Measurements from ENCODE around the gene CDC42BPB.
"Not testable (repeated sequence)": the region's sequence is repeated elsewhere in the genome, so short reads cannot be mapped to it uniquely, and the experiment has no call there.

CDC42BPB gene

GRCh38 chr14:103064436-103064835, 7.1 kb upstream of the CDC42BPB start:
- 80 to 94% methylated on average over 4 of the region's 4 CpGs for whole genome bisulfite sequencing, 2 experiments
- Histone ChIP-seq H3K27ac (ENCODE audit: insufficient read depth, low read depth, low read length, poor library complexity, severe bottlenecking) (no peak overlapping the region), H3K4me1 (ENCODE audit: control insufficient read depth, insufficient read depth, low read length) (no peaks in the 10 kb centered on the region)

DNA sequence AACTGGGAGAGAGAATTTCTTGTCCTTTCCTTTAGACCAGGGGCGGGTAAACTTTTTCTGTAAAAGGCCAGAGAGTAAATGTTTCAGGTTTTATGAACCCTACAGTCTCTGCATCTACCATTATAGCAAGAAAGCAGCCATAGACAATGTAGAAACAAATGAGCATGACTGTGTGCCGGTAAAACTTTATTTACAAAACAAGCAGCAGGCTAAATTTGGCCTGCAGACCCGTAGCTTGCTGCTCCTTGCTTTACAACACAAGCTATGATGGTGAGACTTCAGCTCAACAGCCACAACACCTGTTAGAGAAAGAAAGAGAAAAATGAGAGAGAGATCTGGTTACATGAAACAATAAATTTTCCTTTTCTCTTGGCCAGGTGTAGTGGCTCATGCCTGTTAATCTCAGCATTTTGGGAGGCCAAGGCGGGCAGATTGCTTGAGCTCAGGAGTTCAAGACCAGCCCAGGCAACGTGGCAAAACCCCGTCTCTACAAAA, 4.2 kb upstream of the CDC42BPB start:
- Histone ChIP-seq H3K9me3 (ENCODE audit: control insufficient read depth, low read length) (no peaks in the 10 kb centered on the region), H3K4me3 (ENCODE audit: insufficient read depth, low read depth, low read length) (no peak overlapping the region), H3K4me1 (ENCODE audit: control insufficient read depth, insufficient read depth, low read length) (peaks cover 5% of the 10 kb centered on the region), H3K36me3 (ENCODE audit: control insufficient read depth, insufficient read depth, low read length) (no peaks in the 10 kb centered on the region), H3K27ac (ENCODE audit: insufficient read depth, low read depth, low read length, poor library complexity, severe bottlenecking) (no peak overlapping the region), H3K27me3 (ENCODE audit: control insufficient read depth, insufficient read depth, low read length, poor library complexity, severe bottlenecking) (no peaks in the 10 kb centered on the region)
- 71 to 80% methylated on average over 5 to 6 of the region's 6 CpGs for WGBS, 2 experiments

More at GRCh38 chr14:103064436-103064835, 7.1 kb upstream of the CDC42BPB start:
- H3K4me3 ChIP-seq (ENCODE audit: insufficient read depth, low read depth, low read length) = no peak overlapping the region
- no peaks in the 10 kb centered on the region for H3K36me3 ChIP-seq (ENCODE audit: control insufficient read depth, insufficient read depth, low read length)
- H3K27me3 ChIP-seq (ENCODE audit: control insufficient read depth, insufficient read depth, low read length, poor library complexity, severe bottlenecking) = no peaks in the 10 kb centered on the region
- no peaks in the 10 kb centered on the region for H3K9me3 ChIP-seq (ENCODE audit: control insufficient read depth, low read length)

GRCh38 chr14:103059556-103059955, 2.2 kb upstream of the CDC42BPB start:
- peaks cover 9% of the 10 kb centered on the region for H3K4me1 ChIP-seq (ENCODE audit: control insufficient read depth, insufficient read depth, low read length)
- H3K9me3 ChIP-seq (ENCODE audit: control insufficient read depth, low read length) = no peaks in the 10 kb centered on the region
- no peaks in the 10 kb centered on the region for H3K27me3 ChIP-seq (ENCODE audit: control insufficient read depth, insufficient read depth, low read length, poor library complexity, severe bottlenecking)
- WGBS, 2 experiments = 90 to 93% methylated on average over 5 of the region's 5 CpGs
- no peak overlapping the region for H3K4me3 ChIP-seq (ENCODE audit: insufficient read depth, low read depth, low read length)
- no peaks in the 10 kb centered on the region for H3K36me3 ChIP-seq (ENCODE audit: control insufficient read depth, insufficient read depth, low read length)
- no peak overlapping the region for H3K27ac ChIP-seq (ENCODE audit: insufficient read depth, low read depth, low read length, poor library complexity, severe bottlenecking)

- 48% methylated on average over 39 of the region's 39 CpGs for WGBS, 2 experiments
- no peak overlapping the region for H3K27ac ChIP-seq (ENCODE audit: insufficient read depth, low read depth, low read length, poor library complexity, severe bottlenecking)
- no peaks in the 10 kb centered on the region for H3K9me3 ChIP-seq (ENCODE audit: control insufficient read depth, low read length)
- H3K36me3 ChIP-seq (ENCODE audit: control insufficient read depth, insufficient read depth, low read length) = no peaks in the 10 kb centered on the region
- H3K4me1 ChIP-seq (ENCODE audit: control insufficient read depth, insufficient read depth, low read length) = peaks cover 9% of the 10 kb centered on the region
- peak overlapping the region; percentile 92 for H3K4me3 ChIP-seq (ENCODE audit: insufficient read depth, low read depth, low read length)
- H3K27me3 ChIP-seq (ENCODE audit: control insufficient read depth, insufficient read depth, low read length, poor library complexity, severe bottlenecking) = no peaks in the 10 kb centered on the region
Observed at GRCh38 chr14:103058164-103059055, 1.1 kb upstream of the CDC42BPB start.

- Histone ChIP-seq H3K27ac (ENCODE audit: insufficient read depth, low read depth, low read length, poor library complexity, severe bottlenecking) (no peak overlapping the region), H3K36me3 (ENCODE audit: control insufficient read depth, insufficient read depth, low read length) (no peaks in the 10 kb centered on the region), H3K4me1 (ENCODE audit: control insufficient read depth, insufficient read depth, low read length) (peaks cover 9% of the 10 kb centered on the region), H3K9me3 (ENCODE audit: control insufficient read depth, low read length) (no peaks in the 10 kb centered on the region), H3K4me3 (ENCODE audit: insufficient read depth, low read depth, low read length) (peak overlapping the region; percentile 82), H3K27me3 (ENCODE audit: control insufficient read depth, insufficient read depth, low read length, poor library complexity, severe bottlenecking) (no peaks in the 10 kb centered on the region)
- 0% methylated on average over 53 of the region's 53 CpGs for WGBS, 2 experiments
Observed at GRCh38 chr14:103057028-103057371, 349 bp downstream of the CDC42BPB start.

DNA sequence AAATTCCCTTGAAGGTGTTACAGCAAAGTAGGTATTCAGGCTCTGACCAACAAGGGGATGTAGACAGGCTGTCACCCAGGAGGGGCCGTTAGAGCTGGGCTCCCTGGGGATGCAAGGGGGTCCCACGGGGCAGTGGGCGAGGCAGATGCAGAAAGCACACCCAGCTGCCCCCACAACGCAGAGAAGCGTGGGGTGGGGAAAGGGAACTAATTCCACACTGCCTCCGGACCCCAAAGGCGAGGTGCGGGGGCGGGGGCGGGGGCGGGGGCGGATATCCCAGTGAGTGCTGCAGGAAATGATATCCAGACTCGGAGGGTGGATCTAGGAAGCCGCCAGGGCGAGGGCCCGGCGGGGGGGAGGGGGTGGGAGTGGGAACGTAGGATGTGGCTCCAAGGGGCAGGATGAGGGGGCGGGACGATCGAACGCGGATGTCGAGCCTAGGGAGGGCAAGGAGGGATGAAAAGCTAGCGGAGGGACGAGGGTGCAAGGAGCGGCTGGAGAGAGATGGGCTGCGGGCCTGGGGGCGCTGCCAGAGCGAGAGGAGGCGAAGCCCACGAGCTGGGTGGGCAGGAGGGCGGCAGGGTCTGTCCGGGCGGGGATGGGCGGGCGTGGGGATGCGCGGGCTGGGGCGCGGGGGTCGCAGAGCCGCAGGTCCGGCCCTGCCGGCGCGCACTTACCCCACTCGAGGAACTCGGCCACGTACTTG, 874 bp downstream of the CDC42BPB start:
- peaks cover 9% of the 10 kb centered on the region for H3K4me1 ChIP-seq (ENCODE audit: control insufficient read depth, insufficient read depth, low read length)
- 1% methylated on average over 48 to 50 of the region's 50 CpGs for WGBS, 2 experiments
- no peaks in the 10 kb centered on the region for H3K9me3 ChIP-seq (ENCODE audit: control insufficient read depth, low read length)
- no peak overlapping the region for H3K27ac ChIP-seq (ENCODE audit: insufficient read depth, low read depth, low read length, poor library complexity, severe bottlenecking)
- H3K36me3 ChIP-seq (ENCODE audit: control insufficient read depth, insufficient read depth, low read length) = no peaks in the 10 kb centered on the region
- no peaks in the 10 kb centered on the region for H3K27me3 ChIP-seq (ENCODE audit: control insufficient read depth, insufficient read depth, low read length, poor library complexity, severe bottlenecking)
- peak overlapping the region; percentile 82 for H3K4me3 ChIP-seq (ENCODE audit: insufficient read depth, low read depth, low read length)

DNA sequence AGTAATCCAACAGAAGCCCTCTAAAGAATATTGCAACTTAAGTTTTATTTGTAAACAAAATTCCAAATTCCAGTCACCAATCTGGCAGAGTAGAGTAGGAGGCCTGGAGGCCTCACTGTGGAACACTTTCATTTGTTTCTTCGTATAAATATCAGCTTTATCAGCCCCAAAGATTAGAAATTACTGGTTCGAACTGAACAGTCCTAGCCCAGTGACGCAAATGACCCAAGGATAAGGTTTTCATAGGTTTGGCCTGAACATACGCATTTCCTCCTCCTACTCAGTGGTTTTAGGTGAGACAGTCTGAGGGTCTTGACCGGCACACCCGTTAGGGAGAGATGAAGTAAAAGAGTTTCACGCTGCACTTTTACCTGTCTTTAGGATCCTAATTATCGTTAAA, 1.7 kb downstream of the CDC42BPB start:
- WGBS, 2 experiments = 89% methylated on average over 8 of the region's 8 CpGs
- no peaks in the 10 kb centered on the region for H3K27me3 ChIP-seq (ENCODE audit: control insufficient read depth, insufficient read depth, low read length, poor library complexity, severe bottlenecking)
- H3K9me3 ChIP-seq (ENCODE audit: control insufficient read depth, low read length) = no peaks in the 10 kb centered on the region
- H3K4me3 ChIP-seq (ENCODE audit: insufficient read depth, low read depth, low read length) = peak overlapping the region; percentile 82
- H3K4me1 ChIP-seq (ENCODE audit: control insufficient read depth, insufficient read depth, low read length) = peaks cover 9% of the 10 kb centered on the region
- no peak overlapping the region for H3K27ac ChIP-seq (ENCODE audit: insufficient read depth, low read depth, low read length, poor library complexity, severe bottlenecking)
- no peaks in the 10 kb centered on the region for H3K36me3 ChIP-seq (ENCODE audit: control insufficient read depth, insufficient read depth, low read length)

DNA sequence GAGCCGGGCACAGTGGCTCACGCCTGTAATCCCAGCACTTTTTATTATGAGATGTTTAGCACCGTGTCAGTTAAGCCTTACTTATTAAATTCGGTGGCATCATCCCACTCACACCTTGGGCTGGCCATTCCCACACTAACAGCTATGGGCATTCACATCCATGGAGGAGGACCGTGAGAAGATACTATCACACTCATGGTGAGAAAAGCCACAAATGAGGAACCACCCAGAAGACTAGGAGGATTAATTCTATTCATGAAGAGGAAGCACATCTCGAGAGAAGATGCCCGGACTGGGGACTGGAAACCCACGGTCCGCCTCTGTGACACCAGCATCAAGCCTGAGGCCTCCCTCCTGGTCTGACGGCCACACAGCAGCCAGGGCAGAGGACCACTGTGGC, 4.9 kb downstream of the CDC42BPB start:
- no peaks in the 10 kb centered on the region for H3K36me3 ChIP-seq (ENCODE audit: control insufficient read depth, insufficient read depth, low read length)
- no peak overlapping the region for H3K4me3 ChIP-seq (ENCODE audit: insufficient read depth, low read depth, low read length)
- 92 to 94% methylated on average over 10 of the region's 10 CpGs for WGBS, 2 experiments
- H3K4me1 ChIP-seq (ENCODE audit: control insufficient read depth, insufficient read depth, low read length) = peaks cover 4% of the 10 kb centered on the region
- no peaks in the 10 kb centered on the region for H3K27me3 ChIP-seq (ENCODE audit: control insufficient read depth, insufficient read depth, low read length, poor library complexity, severe bottlenecking)
- H3K27ac ChIP-seq (ENCODE audit: insufficient read depth, low read depth, low read length, poor library complexity, severe bottlenecking) = no peak overlapping the region
- H3K9me3 ChIP-seq (ENCODE audit: control insufficient read depth, low read length) = no peaks in the 10 kb centered on the region

- H3K4me3 ChIP-seq (ENCODE audit: insufficient read depth, low read depth, low read length) = no peak overlapping the region
- 87 to 91% methylated on average over 3 to 4 of the region's 5 CpGs for WGBS, 2 experiments
- H3K27me3 ChIP-seq (ENCODE audit: control insufficient read depth, insufficient read depth, low read length, poor library complexity, severe bottlenecking) = no peaks in the 10 kb centered on the region
- H3K36me3 ChIP-seq (ENCODE audit: control insufficient read depth, insufficient read depth, low read length) = no peaks in the 10 kb centered on the region
- H3K4me1 ChIP-seq (ENCODE audit: control insufficient read depth, insufficient read depth, low read length) = peaks cover 4% of the 10 kb centered on the region
- no peak overlapping the region for H3K27ac ChIP-seq (ENCODE audit: insufficient read depth, low read depth, low read length, poor library complexity, severe bottlenecking)
- H3K9me3 ChIP-seq (ENCODE audit: control insufficient read depth, low read length) = no peaks in the 10 kb centered on the region
Observed at GRCh38 chr14:103050935-103051334, 6.4 kb downstream of the CDC42BPB start.

DNA sequence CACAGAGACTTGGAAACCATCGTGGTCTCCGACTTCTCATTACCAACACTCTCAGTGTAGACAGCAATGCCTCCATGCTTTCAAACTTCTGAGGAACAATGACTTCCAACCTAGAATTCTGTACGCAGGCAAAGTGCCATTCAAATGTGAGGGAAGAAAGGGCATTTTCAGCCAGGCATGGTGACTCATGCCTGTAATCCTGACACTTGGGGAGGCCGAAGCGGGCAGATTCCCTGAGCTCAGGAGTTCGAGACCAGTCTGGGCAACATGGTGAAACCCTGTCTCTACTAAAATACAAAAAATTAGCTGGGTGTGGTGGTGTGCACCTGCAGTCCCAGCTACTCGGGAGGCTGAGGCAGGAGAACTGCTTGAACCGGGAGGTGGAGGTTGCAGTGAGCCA, 9.9 kb downstream of the CDC42BPB start:
- 94 to 97% methylated on average over 8 of the region's 8 CpGs for WGBS, 2 experiments
- not testable (repeated sequence) for H3K36me3 ChIP-seq (ENCODE audit: control insufficient read depth, insufficient read depth, low read length); H3K27me3 ChIP-seq (ENCODE audit: control insufficient read depth, insufficient read depth, low read length, poor library complexity, severe bottlenecking); H3K4me3 ChIP-seq (ENCODE audit: insufficient read depth, low read depth, low read length); H3K9me3 ChIP-seq (ENCODE audit: control insufficient read depth, low read length); H3K27ac ChIP-seq (ENCODE audit: insufficient read depth, low read depth, low read length, poor library complexity, severe bottlenecking); H3K4me1 ChIP-seq (ENCODE audit: control insufficient read depth, insufficient read depth, low read length)
